NCI-H526 (cell line): Measurements from ENCODE around the gene RUVBL2.

Experiments used
- DNase-seq, 2 experiments: peaks; one replicate each; lab custom pipeline; 2025; lab: John Stamatoyannopoulos, UW

Gene RUVBL2

DNA sequence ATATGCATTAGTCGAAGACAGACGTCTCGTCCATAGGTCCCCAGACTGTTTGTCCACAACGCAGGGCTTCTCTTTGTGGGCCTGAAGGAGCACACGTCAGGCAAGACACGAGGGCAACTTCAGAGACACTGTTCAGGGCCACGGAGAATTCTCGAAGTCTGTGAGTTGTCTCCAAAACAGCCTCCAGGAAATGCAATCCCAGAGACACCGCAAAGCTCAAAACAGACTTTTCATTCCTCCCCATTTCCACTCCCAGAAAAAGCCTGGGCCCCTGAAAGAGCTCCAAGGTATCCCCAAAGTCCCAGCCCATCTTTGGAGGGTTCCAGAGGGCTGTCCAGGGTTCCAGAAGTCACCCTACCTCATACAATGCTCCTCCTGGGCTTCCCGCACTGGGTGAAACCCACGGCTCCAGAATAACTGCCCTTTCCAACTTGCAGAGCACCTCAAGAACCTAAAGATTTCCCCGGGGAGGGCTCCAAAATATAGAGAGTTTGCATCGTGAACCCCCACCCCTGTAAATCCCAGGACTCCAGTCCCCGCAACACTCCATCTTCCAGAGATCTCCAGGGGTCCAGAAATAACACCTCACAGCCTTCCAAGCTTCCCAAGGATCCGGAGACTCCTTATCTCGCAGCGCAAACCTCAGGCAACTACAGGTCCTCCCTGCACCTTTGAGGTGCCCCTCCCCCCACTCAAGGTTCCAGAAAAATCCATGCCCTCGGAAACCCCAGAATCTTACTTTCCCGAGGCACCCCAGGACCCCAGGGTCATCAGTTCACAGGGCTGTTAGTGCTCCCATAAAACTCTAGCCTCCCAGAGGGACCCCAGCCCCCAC is 29.3 kb upstream of the RUVBL2 start:
- no peak for DNase-seq

- peak; percentile 83 to 97 for DNase-seq
These were observed 28.5 kb upstream of the RUVBL2 start, which contains the start of gene FTL for GRCh38 chr19:48965040-48965805. TSS of gene FTL (plus strand) at chr19:48965309. CDS start at chr19:48965508, 199 bp downstream.

DNA sequence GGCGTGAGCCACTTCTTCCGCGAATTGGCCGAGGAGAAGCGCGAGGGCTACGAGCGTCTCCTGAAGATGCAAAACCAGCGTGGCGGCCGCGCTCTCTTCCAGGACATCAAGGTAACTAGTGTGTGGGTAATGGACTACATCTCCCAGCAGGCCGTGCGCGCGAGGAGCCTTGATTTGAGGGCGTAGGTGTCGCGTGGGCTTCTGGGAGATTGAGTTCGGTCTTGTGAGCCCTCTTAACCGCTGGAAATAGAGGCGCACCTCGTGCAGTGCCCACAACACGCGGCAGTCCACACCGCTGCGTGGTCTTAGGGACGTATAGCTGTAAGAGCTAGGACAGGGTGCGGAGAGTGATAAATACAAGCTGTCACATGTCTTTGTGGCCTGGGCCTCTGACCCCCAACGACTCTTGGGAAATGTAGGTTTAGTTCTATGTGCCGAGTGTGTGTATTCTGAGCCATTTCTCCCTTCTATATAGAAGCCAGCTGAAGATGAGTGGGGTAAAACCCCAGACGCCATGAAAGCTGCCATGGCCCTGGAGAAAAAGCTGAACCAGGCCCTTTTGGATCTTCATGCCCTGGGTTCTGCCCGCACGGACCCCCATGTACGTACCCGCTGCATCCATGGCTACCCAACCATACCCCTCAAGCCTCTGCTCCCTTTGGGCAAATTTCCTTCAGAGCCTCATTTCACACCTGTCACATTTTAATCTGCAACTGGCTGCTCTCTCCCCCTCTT is 27.7 kb upstream of the RUVBL2 start:
- DNase-seq = peak; percentile 82 to 94

DNA sequence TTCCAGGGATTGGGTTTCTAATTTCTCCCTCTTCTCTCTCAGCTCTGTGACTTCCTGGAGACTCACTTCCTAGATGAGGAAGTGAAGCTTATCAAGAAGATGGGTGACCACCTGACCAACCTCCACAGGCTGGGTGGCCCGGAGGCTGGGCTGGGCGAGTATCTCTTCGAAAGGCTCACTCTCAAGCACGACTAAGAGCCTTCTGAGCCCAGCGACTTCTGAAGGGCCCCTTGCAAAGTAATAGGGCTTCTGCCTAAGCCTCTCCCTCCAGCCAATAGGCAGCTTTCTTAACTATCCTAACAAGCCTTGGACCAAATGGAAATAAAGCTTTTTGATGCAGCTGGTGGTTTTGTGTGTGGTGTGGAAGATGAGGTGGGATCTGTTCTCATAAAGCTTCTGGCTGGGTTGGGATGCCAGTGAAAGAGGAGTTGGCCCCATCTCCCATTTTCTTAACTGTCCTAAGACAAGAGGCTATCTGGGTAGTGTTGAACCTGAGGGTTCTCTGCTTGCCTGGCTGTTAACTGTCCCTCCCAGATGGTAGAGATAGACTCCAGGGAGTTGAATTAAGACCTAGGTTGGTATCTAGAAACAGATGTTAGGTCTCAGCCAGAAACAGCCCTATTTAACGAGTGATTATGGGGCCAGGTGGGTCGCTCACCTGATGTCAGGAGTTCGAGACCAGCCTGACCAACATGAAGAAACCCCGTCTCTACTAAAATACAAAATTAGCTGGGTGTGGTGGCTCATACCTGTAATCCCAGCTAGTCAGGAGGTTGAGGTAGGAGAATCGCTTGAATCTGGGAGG is 26.9 kb upstream of the RUVBL2 start:
- no peak for DNase-seq

GRCh38 chr19:48967346-48968178 is 26.1 kb upstream of the RUVBL2 start:
- no peak for DNase-seq

- no peak for DNase-seq
These were observed 25.5 kb upstream of the RUVBL2 start for GRCh38 chr19:48968179-48968661.

GRCh38 chr19:48968813-48969218 is 24.9 kb upstream of the RUVBL2 start:
- DNase-seq = no peak

- DNase-seq = peak in 1 of 2 experiments; percentile 22
These were observed 24.2 kb upstream of the RUVBL2 start for GRCh38 chr19:48969276-48970138.

GRCh38 chr19:48970139-48970766 is 23.4 kb upstream of the RUVBL2 start:
- no peak for DNase-seq

DNA sequence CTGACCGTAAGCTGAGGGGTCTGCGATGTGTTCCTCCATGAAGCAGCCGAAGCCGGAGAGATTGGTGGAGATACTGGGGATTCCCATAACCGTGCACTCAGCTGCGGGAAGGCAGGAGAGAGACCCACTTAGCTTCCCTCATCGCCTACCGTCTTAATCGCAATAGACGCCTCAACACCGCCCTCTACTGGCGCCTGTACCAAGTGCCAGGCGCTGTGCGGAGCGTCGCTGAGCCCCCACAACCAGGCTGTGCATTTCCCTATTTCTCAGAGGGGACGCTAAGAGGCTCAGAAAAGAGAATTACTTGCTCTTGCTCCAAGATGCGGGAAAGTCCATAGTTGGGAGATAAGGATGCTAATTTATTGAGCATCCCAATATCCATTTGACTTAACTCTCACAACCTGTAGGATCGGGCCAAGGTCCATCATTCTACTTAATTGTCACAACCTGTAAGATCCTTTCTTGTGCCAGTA is 22.7 kb upstream of the RUVBL2 start:
- peak; percentile 64 to 86 for DNase-seq

GRCh38 chr19:48975947-48976847 is 17.5 kb upstream of the RUVBL2 start:
- DNase-seq = peak in 1 of 2 experiments; percentile 50

DNA sequence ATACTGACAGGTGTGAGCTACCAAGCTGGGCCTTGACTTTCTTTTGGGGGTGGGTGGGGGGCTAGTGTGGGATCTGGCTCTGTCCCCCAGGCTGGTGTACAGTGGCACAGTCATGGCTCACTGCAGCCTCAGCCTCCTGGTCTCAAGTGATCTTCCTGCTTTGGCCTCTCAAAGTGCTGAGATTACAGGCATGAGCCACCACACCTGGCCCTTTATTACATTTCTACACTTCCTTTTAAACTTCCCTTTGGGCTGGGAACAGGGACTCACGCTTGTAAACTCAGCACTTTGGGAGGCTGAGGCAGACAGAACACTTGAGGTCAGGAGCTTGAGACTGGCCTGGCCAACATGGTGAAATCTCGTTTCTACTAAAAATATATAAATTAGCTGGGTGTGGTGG is 16.6 kb upstream of the RUVBL2 start:
- no peak for DNase-seq

DNA sequence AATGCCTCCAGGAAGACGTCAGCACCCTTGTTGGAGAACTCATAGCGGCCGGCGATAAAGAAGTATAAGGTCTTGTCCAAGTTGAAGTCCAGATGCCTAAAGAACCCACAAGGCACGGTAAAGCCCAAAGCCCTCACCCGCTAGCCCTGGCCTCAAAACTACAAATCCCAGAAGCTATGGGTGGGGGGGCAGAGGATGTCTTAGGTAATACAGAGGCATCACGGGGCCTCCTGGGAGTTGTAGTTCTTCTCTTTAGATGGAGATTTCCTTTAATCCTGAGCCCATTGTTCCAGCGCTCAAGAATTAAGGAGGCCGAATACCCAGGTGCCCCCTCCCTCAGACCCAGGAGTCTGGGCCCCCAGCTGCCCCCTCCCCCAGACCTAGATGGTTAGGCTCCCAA is 11.4 kb upstream of the RUVBL2 start:
- DNase-seq = no peak

GRCh38 chr19:48985711-48986110 is 8.0 kb upstream of the RUVBL2 start:
- DNase-seq = no peak

DNA sequence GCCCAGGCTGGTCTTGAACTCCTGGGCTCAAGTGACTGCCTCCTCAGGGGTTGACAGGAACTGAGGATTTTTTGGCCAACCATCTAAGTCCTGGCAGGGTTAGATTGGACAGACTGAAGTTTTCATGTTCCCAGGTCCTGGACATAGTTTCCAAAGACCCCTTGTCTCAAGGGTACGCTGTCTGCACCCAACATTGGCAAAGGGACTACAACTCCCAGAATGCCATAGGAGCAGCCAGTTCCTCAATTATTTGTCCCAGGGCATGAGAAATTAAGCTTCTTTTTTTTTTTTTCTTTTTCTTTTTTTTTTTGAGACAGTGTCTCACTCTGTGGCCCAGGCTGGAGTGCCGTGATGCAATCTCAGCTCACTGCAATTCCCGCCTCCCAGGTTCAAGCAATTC is 7.5 kb upstream of the RUVBL2 start:
- DNase-seq = no peak

- no peak for DNase-seq
These were observed 6.4 kb upstream of the RUVBL2 start for GRCh38 chr19:48987323-48987722.

DNA sequence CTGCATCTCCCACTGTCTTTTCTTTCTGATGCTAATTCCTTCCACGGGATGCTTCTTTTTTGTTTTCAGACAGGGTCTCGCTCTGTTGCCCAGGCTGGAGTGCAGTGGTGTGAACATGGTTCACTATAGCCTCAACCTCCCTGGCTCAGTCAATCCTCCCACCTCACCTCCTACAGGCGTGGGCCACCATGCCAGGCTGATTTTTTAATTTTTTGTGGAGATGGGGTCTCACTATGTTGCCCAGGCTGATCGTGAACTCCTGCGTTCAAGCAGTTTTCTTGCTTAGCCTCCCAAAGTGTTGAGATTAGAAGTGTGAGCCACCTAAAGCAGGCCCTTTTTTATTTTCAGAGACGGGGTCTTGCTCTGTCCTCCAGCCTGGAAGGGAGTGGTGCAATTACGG is 5.4 kb upstream of the RUVBL2 start:
- DNase-seq = no peak

DNA sequence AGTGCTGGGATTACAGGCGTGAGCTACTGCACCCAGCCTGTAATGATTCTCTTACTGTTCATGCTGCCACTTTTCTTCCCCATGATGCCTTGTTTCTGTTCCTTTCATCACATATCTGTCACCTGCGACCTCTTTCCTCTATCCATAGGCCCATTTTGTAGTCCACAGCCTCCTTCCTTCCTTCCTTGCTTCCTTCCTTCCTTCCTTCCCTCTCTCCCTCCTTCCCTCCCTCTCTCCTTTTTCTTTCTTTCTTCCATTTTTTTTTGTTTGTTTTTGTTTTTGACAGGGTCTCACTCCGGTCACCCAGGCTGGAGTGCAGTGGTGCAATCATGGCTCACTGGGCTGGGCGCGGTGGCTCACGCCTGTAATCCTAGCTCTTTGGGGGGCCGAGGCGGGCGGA is 4.8 kb upstream of the RUVBL2 start:
- no peak for DNase-seq
